HEK293T (cell line): ENCODE data around the gene SLC25A25.

Source experiments
- FOXK2 ChIP-seq: fragments of 450-650 bp; IDR thresholded peaks from 2 replicates; pipeline ENCODE4 v1.6.1; 2016; ENCODE audit warnings: mild to moderate bottlenecking
- HDGF ChIP-seq: fragments of 450-650 bp; IDR thresholded peaks from 2 replicates; pipeline ENCODE4 v1.6.1; 2017; ENCODE audit warnings: antibody characterized with exemption, borderline replicate concordance

GRCh38 chr9:128106940-128107467, 39.0 kb downstream of the SLC25A25 start:
- TF ChIP-seq HDGF, result no peak
- TF ChIP-seq FOXK2, result no peak
